ENCODE results near the gene EXOSC1. TPM values are rescaled to one million over a fixed set of nuclear protein-coding genes. Genes with fewer than 3 reads are reported as not detected.
A peak's percentile ranks its signal among the peaks of the same experiment; 100 is the strongest.
"Not testable (repeated sequence)": the region's sequence is repeated elsewhere in the genome, so short reads cannot be mapped to it uniquely, and the experiment has no call there.

EXOSC1 gene
- total RNA-seq, 1 experiment from 2014 or later = 27.0 TPM

DNA sequence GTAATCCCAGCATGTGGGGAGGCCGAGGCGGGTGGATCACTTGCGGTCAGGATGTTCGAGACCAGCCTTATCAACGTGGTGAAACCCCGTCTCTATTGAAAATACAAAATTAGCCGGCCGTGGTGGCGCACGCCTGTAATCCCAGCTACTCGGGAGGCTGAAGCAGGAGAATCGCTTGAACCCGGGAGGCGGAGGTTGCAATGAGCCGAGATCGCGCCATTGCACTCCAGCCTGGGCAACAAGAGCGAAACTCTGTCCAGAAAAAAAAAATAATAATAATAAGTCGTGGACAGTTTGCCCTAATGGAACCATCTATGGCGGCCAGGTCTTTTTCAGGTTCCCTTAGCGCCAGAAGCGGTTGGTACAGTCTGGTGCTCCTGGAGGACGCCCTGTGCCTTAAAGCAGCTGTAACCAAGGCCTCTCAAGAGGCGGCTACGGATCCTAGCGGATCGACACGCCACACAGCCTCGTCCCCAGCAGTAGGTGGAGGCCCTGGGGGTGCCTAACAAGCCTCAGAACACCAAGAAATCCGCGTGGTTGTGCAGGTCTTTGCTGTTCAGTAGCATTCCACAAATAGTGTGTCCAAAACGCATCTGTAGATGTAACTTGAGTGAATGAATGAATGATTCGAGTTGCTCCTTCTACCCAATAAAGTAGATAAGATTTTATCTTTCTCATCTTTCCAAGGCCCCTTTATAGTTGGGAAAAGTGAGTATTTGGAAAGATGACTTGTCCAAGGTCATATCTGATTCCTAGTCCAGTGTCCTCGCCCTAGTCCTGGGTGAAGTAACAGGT, 18.8 kb downstream of the EXOSC1 start:
- H3K27ac ChIP-seq = peak overlapping the region; percentile 29; the same call in 1 of the 2 replicates
- ChIA-PET CTCF (no interaction called here), POLR2A (ENCODE audit: unreplicated experiment) (no interaction called here)
- intact Hi-C loops (cut with micrococcal nuclease; ENCODE audit: unreplicated experiment) = loop anchor here (2.0 kb wide), 1 partner anchor 26 kb away; the partner anchor contains the start of gene RRP12
- peak overlapping the region; percentile 84 for H3K4me3 ChIP-seq
- no peak overlapping the region; the same call in 1 of the 2 replicates for H2AFZ ChIP-seq
- peaks cover 18% of the 10 kb centered on the region for H4K20me1 ChIP-seq (ENCODE audit: insufficient read depth)
- H3K4me2 ChIP-seq = peak overlapping the region; percentile 95
- no peaks in the 10 kb centered on the region for H3K27me3 ChIP-seq (ENCODE audit: insufficient read depth, low read depth)
- peaks cover 6% of the 10 kb centered on the region; the same call in 1 of the 2 replicates for H3K36me3 ChIP-seq (ENCODE audit: low read depth)
- no peak for DNase-seq
- no peaks in the 10 kb centered on the region for H3K9me2 ChIP-seq (ENCODE audit: insufficient read depth)
- H3K79me2 ChIP-seq (ENCODE audit: low read depth) = peaks cover 41% of the 10 kb centered on the region
- BruUV-seq (replicated peaks) = no TSS peak
- peaks cover 12% of the 10 kb centered on the region for H3K4me1 ChIP-seq (replicated peaks; ENCODE audit: insufficient read depth)
- no peaks in the 10 kb centered on the region for H3K9me3 ChIP-seq (ENCODE audit: insufficient read depth, low read depth)
- TF ChIP-seq EZH2 (IDR thresholded peaks at IDR 0.05; ENCODE audit: low read depth) = no peak
- TF ChIP-seq, protein P1, sequence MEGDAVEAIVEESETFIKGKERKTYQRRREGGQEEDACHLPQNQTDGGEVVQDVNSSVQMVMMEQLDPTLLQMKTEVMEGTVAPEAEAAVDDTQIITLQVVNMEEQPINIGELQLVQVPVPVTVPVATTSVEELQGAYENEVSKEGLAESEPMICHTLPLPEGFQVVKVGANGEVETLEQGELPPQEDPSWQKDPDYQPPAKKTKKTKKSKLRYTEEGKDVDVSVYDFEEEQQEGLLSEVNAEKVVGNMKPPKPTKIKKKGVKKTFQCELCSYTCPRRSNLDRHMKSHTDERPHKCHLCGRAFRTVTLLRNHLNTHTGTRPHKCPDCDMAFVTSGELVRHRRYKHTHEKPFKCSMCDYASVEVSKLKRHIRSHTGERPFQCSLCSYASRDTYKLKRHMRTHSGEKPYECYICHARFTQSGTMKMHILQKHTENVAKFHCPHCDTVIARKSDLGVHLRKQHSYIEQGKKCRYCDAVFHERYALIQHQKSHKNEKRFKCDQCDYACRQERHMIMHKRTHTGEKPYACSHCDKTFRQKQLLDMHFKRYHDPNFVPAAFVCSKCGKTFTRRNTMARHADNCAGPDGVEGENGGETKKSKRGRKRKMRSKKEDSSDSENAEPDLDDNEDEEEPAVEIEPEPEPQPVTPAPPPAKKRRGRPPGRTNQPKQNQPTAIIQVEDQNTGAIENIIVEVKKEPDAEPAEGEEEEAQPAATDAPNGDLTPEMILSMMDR (conservative IDR thresholded peaks at IDR 0.05) = no peak
- peaks cover 38% of the 10 kb centered on the region for H3F3A ChIP-seq (ENCODE audit: insufficient read depth, low read depth)

- peak; percentile 76 to 93 for DNase-seq
- TF ChIP-seq, protein P1 (conservative IDR thresholded peaks at IDR 0.05) = peak; percentile 53
- no peak for TF ChIP-seq EZH2 (IDR thresholded peaks at IDR 0.05; ENCODE audit: low read depth)
- peaks cover 18% of the 10 kb centered on the region for H4K20me1 ChIP-seq (ENCODE audit: insufficient read depth)
- H3K4me2 ChIP-seq = peak within 1 kb of the TSS; percentile 95
- H3K79me2 ChIP-seq (ENCODE audit: low read depth) = peaks cover 41% of the 10 kb centered on the region
- H3K4me1 ChIP-seq (replicated peaks; ENCODE audit: insufficient read depth) = peaks cover 12% of the 10 kb centered on the region
- H3K27ac ChIP-seq = peak within 1 kb of the TSS; percentile 39; the same call in 1 of the 2 replicates
- H3K4me3 ChIP-seq = peak within 1 kb of the TSS; percentile 84
- H3K27me3 ChIP-seq (ENCODE audit: insufficient read depth, low read depth) = no peaks in the 10 kb centered on the region
- ChIA-PET CTCF (no interaction called here), POLR2A (ENCODE audit: unreplicated experiment) (no interaction called here)
- intact Hi-C loops (cut with micrococcal nuclease; ENCODE audit: unreplicated experiment) = loop anchor here (2.0 kb wide), 1 partner anchor 25 kb away; the partner anchor contains the start of gene RRP12
- H3F3A ChIP-seq (ENCODE audit: insufficient read depth, low read depth) = peaks cover 31% of the 10 kb centered on the region; the same call in 1 of the 2 replicates
- no peaks in the 10 kb centered on the region for H3K9me2 ChIP-seq (ENCODE audit: insufficient read depth)
- peaks cover 6% of the 10 kb centered on the region; the same call in 1 of the 2 replicates for H3K36me3 ChIP-seq (ENCODE audit: low read depth)
- no peaks in the 10 kb centered on the region for H3K9me3 ChIP-seq (ENCODE audit: insufficient read depth, low read depth)
- peak within 1 kb of the TSS; percentile 93 for H2AFZ ChIP-seq
- BruUV-seq (replicated peaks) = no TSS peak
Observed at GRCh38 chr10:97425964-97426775, 19.6 kb downstream of the EXOSC1 start, which contains the start of gene PGAM1. TSS of gene PGAM1 (plus strand) at chr10:97426191. CDS start at chr10:97426308, 117 bp downstream.

GRCh38 chr10:97423757-97424098, 22.1 kb downstream of the EXOSC1 start:
- intact Hi-C loops (cut with micrococcal nuclease; ENCODE audit: unreplicated experiment); H3K4me3 ChIP-seq; BruUV-seq (replicated peaks); H3K4me2 ChIP-seq; H3K27ac ChIP-seq; H3K9me2 ChIP-seq (ENCODE audit: insufficient read depth); H3K9me3 ChIP-seq (ENCODE audit: insufficient read depth, low read depth); H2AFZ ChIP-seq; CTCF ChIA-PET; DNase-seq; H3K36me3 ChIP-seq (ENCODE audit: low read depth); POLR2A ChIA-PET (ENCODE audit: unreplicated experiment); H3K27me3 ChIP-seq (ENCODE audit: insufficient read depth, low read depth): not testable (repeated sequence)
- peaks cover 11% of the 10 kb centered on the region; the same call in 1 of the 2 replicates for H3F3A ChIP-seq (ENCODE audit: insufficient read depth, low read depth)
- H3K4me1 ChIP-seq (replicated peaks; ENCODE audit: insufficient read depth) = peaks cover 12% of the 10 kb centered on the region
- peaks cover 26% of the 10 kb centered on the region for H3K79me2 ChIP-seq (ENCODE audit: low read depth)
- peaks cover 10% of the 10 kb centered on the region for H4K20me1 ChIP-seq (ENCODE audit: insufficient read depth)

Data from PC-9 (cell line).